ENCODE measurements around the gene KLF2. TPM values are rescaled to one million over a fixed set of nuclear protein-coding genes. Genes with fewer than 3 reads are reported as not detected.

Gene KLF2
- total RNA-seq, 2 donors from 2014 or later: 13.2 to 42.2 TPM

DNA sequence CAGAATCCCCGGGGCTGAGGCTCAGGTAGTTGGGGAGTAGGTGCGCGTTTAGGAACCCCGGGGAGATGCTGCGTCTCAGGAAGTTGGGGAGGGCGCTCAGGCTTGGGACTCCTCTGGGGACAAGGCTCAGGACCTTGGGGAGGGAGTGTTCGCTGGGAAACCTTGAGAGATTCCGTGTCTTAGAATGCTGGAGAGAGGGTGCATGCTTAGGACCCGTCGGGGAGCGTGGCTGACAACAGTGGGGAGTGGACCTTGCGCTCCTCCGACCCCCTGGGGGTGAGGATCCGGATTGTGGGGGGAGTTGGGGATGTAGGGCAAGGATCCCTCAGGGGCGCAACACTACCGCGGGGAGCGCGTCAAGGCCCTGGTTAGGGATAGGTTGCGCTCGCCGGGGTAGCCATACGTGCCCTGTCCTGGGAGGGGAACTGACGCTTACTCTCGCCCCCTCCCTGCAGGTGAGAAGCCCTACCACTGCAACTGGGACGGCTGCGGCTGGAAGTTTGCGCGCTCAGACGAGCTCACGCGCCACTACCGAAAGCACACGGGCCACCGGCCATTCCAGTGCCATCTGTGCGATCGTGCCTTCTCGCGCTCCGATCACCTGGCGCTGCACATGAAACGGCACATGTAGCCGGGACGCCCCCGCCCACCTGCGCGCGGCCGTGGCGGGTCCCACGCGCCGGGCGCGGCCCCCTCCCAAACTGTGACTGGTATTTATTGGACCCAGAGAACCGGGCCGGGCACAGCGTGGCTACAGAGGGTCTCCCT is 2.0 kb downstream of the KLF2 start:
- H3K9me3 ChIP-seq: no peaks in the 10 kb centered on the region
- no peaks in the 10 kb centered on the region for H3K27me3 ChIP-seq
- intact Hi-C loops (cut with DNase I): no loop called here
- 70 to 72% methylated on average over 28 to 36 of the region's 58 CpGs for WGBS, 2 donors
- H3K27ac ChIP-seq: peak overlapping the region in 3 of 4 donors; percentile 51 to 80 (median 69)
- TF ChIP-seq POLR2A (IDR thresholded peaks at IDR 0.05): peak in 1 of 3 donors; percentile 27
- TF ChIP-seq, protein P1, sequence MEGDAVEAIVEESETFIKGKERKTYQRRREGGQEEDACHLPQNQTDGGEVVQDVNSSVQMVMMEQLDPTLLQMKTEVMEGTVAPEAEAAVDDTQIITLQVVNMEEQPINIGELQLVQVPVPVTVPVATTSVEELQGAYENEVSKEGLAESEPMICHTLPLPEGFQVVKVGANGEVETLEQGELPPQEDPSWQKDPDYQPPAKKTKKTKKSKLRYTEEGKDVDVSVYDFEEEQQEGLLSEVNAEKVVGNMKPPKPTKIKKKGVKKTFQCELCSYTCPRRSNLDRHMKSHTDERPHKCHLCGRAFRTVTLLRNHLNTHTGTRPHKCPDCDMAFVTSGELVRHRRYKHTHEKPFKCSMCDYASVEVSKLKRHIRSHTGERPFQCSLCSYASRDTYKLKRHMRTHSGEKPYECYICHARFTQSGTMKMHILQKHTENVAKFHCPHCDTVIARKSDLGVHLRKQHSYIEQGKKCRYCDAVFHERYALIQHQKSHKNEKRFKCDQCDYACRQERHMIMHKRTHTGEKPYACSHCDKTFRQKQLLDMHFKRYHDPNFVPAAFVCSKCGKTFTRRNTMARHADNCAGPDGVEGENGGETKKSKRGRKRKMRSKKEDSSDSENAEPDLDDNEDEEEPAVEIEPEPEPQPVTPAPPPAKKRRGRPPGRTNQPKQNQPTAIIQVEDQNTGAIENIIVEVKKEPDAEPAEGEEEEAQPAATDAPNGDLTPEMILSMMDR (IDR thresholded peaks at IDR 0.05): no peak
- H3K4me3 ChIP-seq: no peak overlapping the region
- no peaks in the 10 kb centered on the region for H3K36me3 ChIP-seq (replicated peaks in 1 of 2; ENCODE audit: insufficient read depth in 1 of 2, low read depth in 2 of 2)
- no peak for ATAC-seq
- peaks cover 18% of the 10 kb centered on the region for H3K4me1 ChIP-seq
- no peak for DNase-seq

DNA sequence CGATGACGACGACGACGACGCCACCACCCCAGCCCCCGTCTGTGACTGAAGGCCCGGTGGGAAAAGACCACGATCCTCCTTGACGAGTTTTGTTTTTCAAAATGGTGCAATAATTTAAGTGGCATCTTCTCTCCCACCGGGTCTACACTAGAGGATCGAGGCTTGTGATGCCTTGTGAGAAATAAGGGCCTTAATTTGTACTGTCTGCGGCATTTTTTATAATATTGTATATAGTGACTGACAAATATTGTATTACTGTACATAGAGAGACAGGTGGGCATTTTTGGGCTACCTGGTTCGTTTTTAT is 2.5 kb downstream of the KLF2 start:
- 68 to 73% methylated on average over 14 of the region's 14 CpGs for WGBS, 2 donors
- intact Hi-C loops (cut with DNase I): no loop called here
- H3K27me3 ChIP-seq: no peaks in the 10 kb centered on the region
- H3K9me3 ChIP-seq: no peaks in the 10 kb centered on the region
- TF ChIP-seq, protein P1 (IDR thresholded peaks at IDR 0.05): no peak
- no peak for TF ChIP-seq POLR2A (IDR thresholded peaks at IDR 0.05)
- ATAC-seq (no peak), DNase-seq (no peak)
- H3K36me3 ChIP-seq (replicated peaks in 1 of 2; ENCODE audit: insufficient read depth in 1 of 2, low read depth in 2 of 2): no peaks in the 10 kb centered on the region
- H3K4me3 ChIP-seq: no peak overlapping the region
- H3K27ac ChIP-seq: peak overlapping the region in 3 of 4 donors; percentile 51 to 80 (median 69)
- peaks cover 18% of the 10 kb centered on the region for H3K4me1 ChIP-seq

DNA sequence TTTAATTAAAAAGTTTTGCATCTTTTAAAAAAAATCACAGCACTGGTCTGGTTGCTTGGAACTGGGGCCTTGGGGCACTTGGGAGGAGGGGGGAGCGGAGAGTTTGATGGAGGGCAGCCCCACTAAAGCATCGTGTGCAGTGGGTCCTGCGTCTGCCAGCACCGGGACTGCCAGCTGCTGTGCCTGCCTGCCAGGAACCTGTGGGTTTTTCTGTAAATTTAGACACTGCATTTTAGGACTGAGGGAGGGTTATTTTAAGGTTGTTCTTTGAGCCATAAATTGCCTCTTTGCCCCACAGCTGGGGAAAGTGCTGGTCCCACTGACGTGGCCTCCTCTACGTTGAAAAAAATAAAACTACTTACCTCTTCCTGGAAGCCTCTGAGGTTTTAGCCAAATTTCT is 2.9 kb downstream of the KLF2 start:
- Histone ChIP-seq H3K36me3 (replicated peaks in 1 of 2; ENCODE audit: insufficient read depth in 1 of 2, low read depth in 2 of 2) (no peaks in the 10 kb centered on the region), H3K27ac (peak overlapping the region in 3 of 4 donors; percentile 51 to 80 (median 69)), H3K27me3 (no peaks in the 10 kb centered on the region), H3K4me3 (no peak overlapping the region), H3K4me1 (peaks cover 18% of the 10 kb centered on the region), H3K9me3 (no peaks in the 10 kb centered on the region)
- intact Hi-C loops (cut with DNase I): no loop called here
- ATAC-seq (no peak), DNase-seq (no peak)
- TF ChIP-seq POLR2A (IDR thresholded peaks at IDR 0.05): no peak
- TF ChIP-seq, protein P1 (IDR thresholded peaks at IDR 0.05): no peak
- 52 to 74% methylated on average over 5 to 6 of the region's 6 CpGs for WGBS, 2 donors

DNA sequence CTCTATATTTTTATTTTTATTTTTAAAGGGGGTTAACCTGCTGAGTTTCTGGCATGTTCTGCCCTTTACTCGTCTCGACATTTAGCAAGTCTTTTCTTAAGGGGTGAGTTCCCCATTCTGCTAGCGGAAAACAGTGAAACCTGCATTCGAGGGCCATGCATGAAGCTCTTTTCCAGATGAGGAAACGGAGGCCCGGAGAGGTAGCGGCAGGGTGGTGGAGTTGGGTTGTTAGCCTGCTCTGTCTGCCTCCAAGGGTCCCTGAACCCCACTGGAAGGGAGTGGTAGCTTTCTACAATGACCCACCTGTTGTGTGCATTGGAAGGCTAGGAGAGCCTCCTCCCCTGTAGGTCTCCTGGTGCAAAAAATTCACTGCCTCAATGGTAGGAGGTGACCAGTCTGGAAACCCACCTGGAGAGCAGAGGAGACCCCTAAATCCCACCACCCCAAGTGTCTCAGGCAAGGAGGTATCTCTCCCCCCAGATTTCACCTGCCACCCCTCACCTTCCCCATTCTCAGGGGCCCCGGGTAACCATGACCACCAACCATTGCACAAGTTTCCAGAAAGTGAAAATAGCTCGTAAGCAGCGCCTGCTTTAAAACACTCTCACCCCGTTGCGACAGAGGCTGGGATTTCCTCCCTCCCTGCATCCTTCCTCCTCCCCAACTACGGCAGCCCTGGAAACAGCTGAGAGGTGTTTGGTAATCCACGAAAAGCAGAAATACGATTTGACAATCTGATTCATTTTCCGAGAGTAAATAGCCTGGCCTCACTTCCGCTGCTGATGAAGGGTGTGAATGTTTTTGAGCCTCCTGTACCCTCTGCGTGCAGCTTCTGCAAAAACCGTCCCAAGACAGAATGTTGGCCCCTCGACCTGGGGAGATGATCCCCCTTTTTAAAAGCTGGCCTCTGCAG is 3.5 kb downstream of the KLF2 start:
- no peak for ATAC-seq
- Histone ChIP-seq H3K36me3 (replicated peaks in 1 of 2; ENCODE audit: insufficient read depth in 1 of 2, low read depth in 2 of 2) (no peaks in the 10 kb centered on the region), H3K27me3 (no peaks in the 10 kb centered on the region), H3K9me3 (no peaks in the 10 kb centered on the region), H3K27ac (peak overlapping the region; percentile 30 to 80 (median 60)), H3K4me3 (no peak overlapping the region), H3K4me1 (peaks cover 18% of the 10 kb centered on the region)
- intact Hi-C loops (cut with DNase I): no loop called here
- 43 to 51% methylated on average over 20 of the region's 20 CpGs for WGBS, 2 donors
- TF ChIP-seq, protein P1 (IDR thresholded peaks at IDR 0.05): no peak
- peak in 1 of 3 donors; percentile 31 for TF ChIP-seq POLR2A (IDR thresholded peaks at IDR 0.05)
- peak; percentile 33 to 85 (median 52) for DNase-seq

Measured in body of pancreas (tissue), 4 donors.